ENCODE data around the gene FBXO44. TPM values are rescaled to one million over a fixed set of nuclear protein-coding genes. Genes with fewer than 3 reads are reported as not detected.

Gene FBXO44
- total RNA-seq, 4 donors from 2014 or later: 11.2 to 43.7 (median 15.0) TPM

DNA sequence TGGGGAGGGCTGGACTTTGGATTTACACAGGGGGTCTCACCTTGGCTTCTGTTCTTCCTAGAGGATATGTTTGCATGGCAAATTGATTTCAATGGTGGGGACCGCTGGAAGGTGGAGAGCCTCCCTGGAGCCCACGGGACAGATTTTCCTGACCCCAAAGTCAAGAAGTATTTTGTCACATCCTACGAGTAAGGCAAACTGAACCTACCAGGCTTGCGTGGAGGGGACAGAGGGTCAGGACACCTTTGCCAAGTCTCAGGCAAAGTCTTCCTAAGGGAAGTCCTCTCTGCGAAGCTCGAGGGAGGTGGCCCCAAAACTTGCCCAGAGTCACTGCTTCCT is 16.5 kb downstream of the FBXO44 start:
- no peaks in the 10 kb centered on the region for H3K27me3 ChIP-seq
- H3K4me1 ChIP-seq: no peaks in the 10 kb centered on the region
- H3K9me3 ChIP-seq: no peaks in the 10 kb centered on the region
- TF ChIP-seq POLR2A (IDR thresholded peaks at IDR 0.05): no peak
- TF ChIP-seq, protein P1, sequence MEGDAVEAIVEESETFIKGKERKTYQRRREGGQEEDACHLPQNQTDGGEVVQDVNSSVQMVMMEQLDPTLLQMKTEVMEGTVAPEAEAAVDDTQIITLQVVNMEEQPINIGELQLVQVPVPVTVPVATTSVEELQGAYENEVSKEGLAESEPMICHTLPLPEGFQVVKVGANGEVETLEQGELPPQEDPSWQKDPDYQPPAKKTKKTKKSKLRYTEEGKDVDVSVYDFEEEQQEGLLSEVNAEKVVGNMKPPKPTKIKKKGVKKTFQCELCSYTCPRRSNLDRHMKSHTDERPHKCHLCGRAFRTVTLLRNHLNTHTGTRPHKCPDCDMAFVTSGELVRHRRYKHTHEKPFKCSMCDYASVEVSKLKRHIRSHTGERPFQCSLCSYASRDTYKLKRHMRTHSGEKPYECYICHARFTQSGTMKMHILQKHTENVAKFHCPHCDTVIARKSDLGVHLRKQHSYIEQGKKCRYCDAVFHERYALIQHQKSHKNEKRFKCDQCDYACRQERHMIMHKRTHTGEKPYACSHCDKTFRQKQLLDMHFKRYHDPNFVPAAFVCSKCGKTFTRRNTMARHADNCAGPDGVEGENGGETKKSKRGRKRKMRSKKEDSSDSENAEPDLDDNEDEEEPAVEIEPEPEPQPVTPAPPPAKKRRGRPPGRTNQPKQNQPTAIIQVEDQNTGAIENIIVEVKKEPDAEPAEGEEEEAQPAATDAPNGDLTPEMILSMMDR (IDR thresholded peaks at IDR 0.05): no peak
- peaks cover 0 to 35% (median 0%) of the 10 kb centered on the region in 3 donors for H3K36me3 ChIP-seq
- no peak overlapping the region for H3K4me3 ChIP-seq
- no peak for DNase-seq
- H3K27ac ChIP-seq: peak overlapping the region in 2 of 4 donors; percentile 13 to 46

DNA sequence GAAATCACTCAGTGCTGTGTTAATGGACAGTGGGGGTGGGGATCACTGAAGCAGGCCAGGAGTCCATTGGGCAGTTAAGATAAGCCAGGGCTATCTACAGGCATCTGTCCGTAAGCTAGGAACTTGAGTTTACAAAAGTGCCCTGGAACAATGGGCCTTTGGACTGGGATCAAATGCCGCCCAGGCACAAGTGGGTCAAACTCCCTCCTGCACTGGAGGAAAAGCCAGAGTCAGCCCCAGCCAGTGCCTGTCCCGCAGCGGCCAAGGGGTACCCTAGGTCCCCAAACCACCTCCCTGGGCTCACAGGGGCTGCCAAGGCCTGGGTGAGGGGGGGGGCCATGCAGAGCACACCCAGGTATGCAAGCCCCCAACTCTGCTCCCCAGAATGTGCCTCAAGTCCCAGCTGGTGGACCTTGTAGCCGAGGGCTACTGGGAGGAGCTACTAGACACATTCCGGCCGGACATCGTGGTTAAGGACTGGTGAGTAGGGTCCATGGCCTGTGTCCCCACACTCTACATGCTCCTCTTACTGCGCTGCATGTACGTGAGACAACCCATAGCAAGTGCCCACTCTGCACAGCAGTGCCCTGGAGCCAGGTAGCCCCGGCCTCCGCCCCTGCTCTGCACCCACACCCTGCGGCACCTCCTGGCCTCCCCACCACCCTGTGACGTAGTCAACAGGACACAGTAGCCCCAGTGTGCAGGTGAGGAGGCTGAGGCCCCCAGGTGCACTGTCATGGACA is 17.0 kb downstream of the FBXO44 start:
- Histone ChIP-seq H3K9me3 (no peaks in the 10 kb centered on the region), H3K4me1 (no peaks in the 10 kb centered on the region), H3K4me3 (no peak overlapping the region), H3K27ac (peak overlapping the region in 2 of 4 donors; percentile 13 to 46), H3K36me3 (peaks cover 0 to 35% (median 0%) of the 10 kb centered on the region in 3 donors), H3K27me3 (no peaks in the 10 kb centered on the region)
- peak in 1 of 3 donors; percentile 73 for DNase-seq
- TF ChIP-seq, protein P1 (IDR thresholded peaks at IDR 0.05): no peak
- TF ChIP-seq POLR2A (IDR thresholded peaks at IDR 0.05): no peak

DNA sequence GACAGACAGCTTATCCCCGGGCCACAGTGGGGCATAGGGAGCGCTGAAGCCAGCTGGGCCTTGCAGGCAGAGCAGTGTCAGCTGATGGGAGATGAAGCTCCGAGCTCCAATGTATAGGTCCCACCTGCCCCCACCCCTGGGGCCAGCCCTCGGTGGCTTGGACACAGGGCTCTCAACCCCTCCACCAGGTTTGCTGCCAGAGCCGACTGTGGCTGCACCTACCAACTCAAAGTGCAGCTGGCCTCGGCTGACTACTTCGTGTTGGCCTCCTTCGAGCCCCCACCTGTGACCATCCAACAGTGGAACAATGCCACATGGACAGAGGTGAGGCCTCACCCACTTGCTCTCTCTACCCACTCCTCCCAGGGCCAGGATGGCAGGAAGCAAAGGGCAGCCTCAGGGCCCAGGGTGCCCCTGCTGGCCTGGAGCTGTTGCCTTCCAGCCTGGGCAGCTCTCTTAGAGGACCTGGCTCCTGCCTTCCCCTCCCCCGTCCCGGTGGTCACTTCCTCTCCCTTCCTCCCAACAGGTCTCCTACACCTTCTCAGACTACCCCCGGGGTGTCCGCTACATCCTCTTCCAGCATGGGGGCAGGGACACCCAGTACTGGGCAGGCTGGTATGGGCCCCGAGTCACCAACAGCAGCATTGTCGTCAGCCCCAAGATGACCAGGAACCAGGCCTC is 18.6 kb downstream of the FBXO44 start:
- peaks cover 0 to 35% (median 0%) of the 10 kb centered on the region in 3 donors for H3K36me3 ChIP-seq
- no peak for DNase-seq

DNA sequence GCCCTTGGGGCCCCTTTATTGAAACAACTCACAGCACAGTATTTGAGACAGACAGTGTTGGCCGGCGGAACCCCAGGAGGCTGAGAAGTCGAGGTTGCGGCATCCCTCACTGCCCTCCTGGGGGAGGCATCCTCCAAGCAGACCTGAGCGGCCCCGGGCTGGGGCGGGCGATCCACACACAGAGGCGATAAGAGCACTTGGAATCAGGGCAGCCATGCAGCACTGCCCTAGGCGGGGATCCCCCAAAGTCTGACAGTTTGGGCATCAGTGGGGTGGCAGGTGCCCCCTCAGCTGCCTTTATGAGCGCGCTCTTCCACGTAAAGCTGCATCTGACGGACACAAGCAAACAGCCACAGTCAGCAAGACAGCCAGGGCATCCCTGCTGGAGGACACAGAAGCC is 19.8 kb downstream of the FBXO44 start:
- no peaks in the 10 kb centered on the region for H3K4me1 ChIP-seq
- no peak overlapping the region for H3K4me3 ChIP-seq
- H3K36me3 ChIP-seq: peaks cover 0 to 35% (median 0%) of the 10 kb centered on the region in 3 donors
- TF ChIP-seq, protein P1 (IDR thresholded peaks at IDR 0.05): no peak
- TF ChIP-seq POLR2A (IDR thresholded peaks at IDR 0.05): no peak
- no peaks in the 10 kb centered on the region for H3K9me3 ChIP-seq
- no peak overlapping the region for H3K27ac ChIP-seq
- H3K27me3 ChIP-seq: no peaks in the 10 kb centered on the region
- no peak for DNase-seq

More for the DNA sequence above, 18.6 kb downstream of the FBXO44 start:
- H3K4me1 ChIP-seq: no peaks in the 10 kb centered on the region
- H3K4me3 ChIP-seq: no peak overlapping the region
- TF ChIP-seq POLR2A (IDR thresholded peaks at IDR 0.05): no peak
- TF ChIP-seq, protein P1 (IDR thresholded peaks at IDR 0.05): no peak
- no peak overlapping the region for H3K27ac ChIP-seq
- no peaks in the 10 kb centered on the region for H3K27me3 ChIP-seq
- H3K9me3 ChIP-seq: no peaks in the 10 kb centered on the region

DNA sequence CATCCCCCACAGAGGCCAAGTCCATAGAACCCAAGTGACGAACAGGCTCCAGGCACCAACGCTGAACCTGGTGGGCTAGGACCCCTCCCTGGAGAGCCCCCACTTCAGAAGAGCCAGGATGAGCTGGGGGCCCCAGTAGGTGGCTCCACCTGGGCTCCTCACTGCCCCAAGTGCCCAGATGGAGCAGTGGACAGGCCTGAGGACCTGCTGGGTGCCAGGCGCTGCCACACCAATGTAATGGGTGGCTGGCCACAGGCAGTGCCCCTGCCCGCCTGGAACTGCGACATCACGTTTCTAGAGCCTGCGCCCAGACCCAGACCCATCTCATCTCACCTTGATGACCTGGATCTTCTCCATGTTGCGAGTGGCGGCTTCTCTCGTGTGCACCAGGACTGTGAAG is 20.6 kb downstream of the FBXO44 start:
- H3K36me3 ChIP-seq: peaks cover 0 to 35% (median 0%) of the 10 kb centered on the region in 3 donors
- H3K27me3 ChIP-seq: no peaks in the 10 kb centered on the region
- no peak overlapping the region for H3K27ac ChIP-seq
- H3K9me3 ChIP-seq: no peaks in the 10 kb centered on the region
- TF ChIP-seq, protein P1 (IDR thresholded peaks at IDR 0.05): no peak
- no peak for TF ChIP-seq POLR2A (IDR thresholded peaks at IDR 0.05)
- peaks cover 0 to 4% (median 0%) of the 10 kb centered on the region in 4 donors for H3K4me1 ChIP-seq
- DNase-seq: no peak
- H3K4me3 ChIP-seq: no peak overlapping the region
